Endothelial cell of umbilical vein (primary cell): ENCODE results near the gene GAST. TPM values are rescaled to one million over a fixed set of nuclear protein-coding genes. Genes with fewer than 3 reads are reported as not detected.

ENCODE experiments used
- BruUV-seq: library from RNA; stranded (reverse); fragments of 400-500 nt; replicated peaks from 2 replicates; lab custom pipeline; 2021; lab: Mats Ljungman, UMichigan
- CTCF ChIA-PET: fragments of 300-600, 350-600 bp; sonication (Branson Sonifier 250); formaldehyde crosslinking; loops from one replicate; lab custom pipeline; 2021; ENCODE audit warnings: antibody characterized with exemption, inconsistent platforms; lab: Charles Lee
- POLR2A ChIA-PET: fragments of 300-600, 350-600 bp; sonication (Branson Sonifier 250); formaldehyde crosslinking; loops from one replicate; lab custom pipeline; 2021; ENCODE audit warnings: antibody characterized with exemption, inconsistent platforms; lab: Charles Lee
- DNase-seq: peaks from one replicate; pipeline ENCODE4 v3.0.0-alpha.2; 2011; ENCODE audit warnings: low read depth, low spot score
- FAIRE-seq: peaks from 2 replicates; lab custom pipeline; 2011; peaks lifted over from hg19 to GRCh38; lab: Jason Lieb, UNC
- H2AFZ ChIP-seq: 2 replicates; pipeline ENCODE4 v1.6.0; 2012; ENCODE audit warnings: low read depth, low read length, control low read depth, inconsistent platforms
- H3K27ac ChIP-seq: 2 replicates; pipeline ENCODE4 v1.5.1; 2011; ENCODE audit warnings: low read depth, mild to moderate bottlenecking, control low read depth, low read length, moderate library complexity; ENCODE audit not compliant: insufficient read depth
- H3K27me3 ChIP-seq, 2 experiments: 2 replicates each; pipeline versions ENCODE4 v1.6.0 to v1.6.1; 2011; ENCODE audit warnings: low read length in 2 of 2, mixed read lengths in 1 of 2; ENCODE audit not compliant: control insufficient read depth in 2 of 2, insufficient read depth in 2 of 2
- H3K36me3 ChIP-seq, 2 experiments: 2 replicates in 1 of 2; 3 replicates in 1 of 2; pipeline ENCODE4 v1.5.1; 2011; ENCODE audit warnings: low read length in 2 of 2, mild to moderate bottlenecking in 1 of 2, moderate library complexity in 1 of 2; ENCODE audit not compliant: control insufficient read depth in 2 of 2, insufficient read depth in 2 of 2; ENCODE audit errors: extremely low read depth in 1 of 2
- H3K4me1 ChIP-seq: 3 replicates; pipeline ENCODE4 v1.5.1; 2011; ENCODE audit warnings: mild to moderate bottlenecking, low read length; ENCODE audit not compliant: control insufficient read depth, insufficient read depth; ENCODE audit errors: extremely low read depth
- H3K4me2 ChIP-seq: 2 replicates; pipeline ENCODE4 v1.6.1; 2011; ENCODE audit warnings: low read length, control low read depth, mixed read lengths; ENCODE audit not compliant: insufficient read depth
- H3K4me3 ChIP-seq, 3 experiments: fragments of 200-600 bp in 1 of 3; sonication (generic), shearing (Covaris generic) in 1 of 3; replicated peaks in 1 of 3; 2 replicates each; pipeline ENCODE4 v1.5.1; 2011 to 2016; ENCODE audit warnings: control low read depth in 3 of 3, low read length in 3 of 3, mild to moderate bottlenecking in 2 of 3, inconsistent platforms in 1 of 3, low read depth in 1 of 3, moderate library complexity in 1 of 3; ENCODE audit not compliant: insufficient read depth in 1 of 3
- H3K79me2 ChIP-seq: 2 replicates; pipeline ENCODE4 v1.6.0; 2012; ENCODE audit warnings: low read length, inconsistent platforms; ENCODE audit not compliant: control insufficient read depth, insufficient read depth
- H3K9ac ChIP-seq: replicated peaks from 2 replicates; pipeline ENCODE3; 2011; ENCODE audit warnings: low read length, control low read depth; ENCODE audit not compliant: insufficient read depth; ENCODE audit errors: extremely low read depth
- H3K9me1 ChIP-seq: replicated peaks from 3 replicates; pipeline ENCODE4 v1.6.0; 2011; ENCODE audit warnings: mild to moderate bottlenecking, low read length; ENCODE audit not compliant: control insufficient read depth, insufficient read depth; ENCODE audit errors: extremely low read depth
- H3K9me3 ChIP-seq: replicated peaks from 2 replicates; pipeline ENCODE4 v1.5.1; 2012; ENCODE audit warnings: low read length, inconsistent platforms; ENCODE audit not compliant: control insufficient read depth, insufficient read depth
- H4K20me1 ChIP-seq: replicated peaks from 2 replicates; pipeline ENCODE3; 2011; ENCODE audit warnings: mild to moderate bottlenecking, low read length; ENCODE audit not compliant: control insufficient read depth, insufficient read depth; ENCODE audit errors: extremely low read depth
- EZH2 ChIP-seq: IDR thresholded peaks from 2 replicates; pipeline ENCODE4 v1.6.1; 2012; ENCODE audit warnings: borderline replicate concordance, low read depth, mild to moderate bottlenecking, moderate library complexity, low read length, inconsistent platforms; ENCODE audit not compliant: severe bottlenecking
- FOS ChIP-seq: IDR thresholded peaks from 2 replicates; pipeline ENCODE4 v1.6.1; 2011; ENCODE audit warnings: mild to moderate bottlenecking, low read length, moderate library complexity, borderline replicate concordance; ENCODE audit not compliant: insufficient read depth
- GATA2 ChIP-seq: IDR thresholded peaks from 2 replicates; pipeline ENCODE4 v1.7.0; 2011; ENCODE audit warnings: low read depth, mild to moderate bottlenecking, moderate library complexity, mixed read lengths, low read length; ENCODE audit not compliant: insufficient read length, insufficient read depth
- JUN ChIP-seq: IDR thresholded peaks from 2 replicates; pipeline ENCODE4 v1.6.1; 2011; ENCODE audit warnings: borderline replicate concordance, low read depth; ENCODE audit not compliant: insufficient read length, insufficient read depth
- MAX ChIP-seq: IDR thresholded peaks from 2 replicates; pipeline ENCODE4 v1.6.1; 2011; ENCODE audit not compliant: insufficient read depth, insufficient read length
- MYC ChIP-seq: IDR thresholded peaks from one replicate; pipeline ENCODE4 v1.6.1; 2011; ENCODE audit warnings: mild to moderate bottlenecking, low read depth, low read length
- POLR2A ChIP-seq: IDR thresholded peaks from 2 replicates; pipeline ENCODE4 v1.6.1; 2012; ENCODE audit warnings: low read depth, mild to moderate bottlenecking, control low read depth, low read length
- POLR2AphosphoS5 ChIP-seq: IDR thresholded peaks from 2 replicates; pipeline ENCODE4 v1.6.1; 2012; ENCODE audit warnings: low read depth, mild to moderate bottlenecking, control low read depth, low read length, moderate library complexity; ENCODE audit not compliant: insufficient read depth
- dilution Hi-C: fragments of 300-500 bp; cut with MboI; formaldehyde crosslinking; loops from one replicate; pipeline ENCODE4 v1.15.0; 2019; ENCODE audit warnings: low sequenced_read_pairs; ENCODE audit not compliant: extremely low pct_ligation_motif_present
- intact Hi-C: fragments of 100-400 bp; cut with micrococcal nuclease; formaldehyde crosslinking; loops from one replicate; pipeline ENCODE4 v1.10.0; 2022
- polyA plus RNA-seq, 4 experiments: library from polyadenylated mRNA; depleted of rRNA in 3 of 4; stranded (reverse) in 3 of 4; unstranded in 1 of 4; fragments of >200 nt; gene quantifications; 2 replicates each; pipeline versions ENCODE4 v1.2.1 to v1.2.3, GENCODE V29; 2011 to 2012; ENCODE audit warnings: missing spikeins in 1 of 4
- total RNA-seq: library from RNA; stranded (reverse); gene quantifications from 2 replicates; pipeline ENCODE4 v1.2.3, GENCODE V29; 2021
- TF ChIP-seq, protein P1 (sequence below), 2 donors: IDR thresholded peaks; 1 replicate in 1 of 2; 2 replicates in 1 of 2; pipeline ENCODE4 v1.5.1; 2011; ENCODE audit warnings: low read length in 2 of 2, mild to moderate bottlenecking in 2 of 2, moderate library complexity in 2 of 2, control low read depth in 1 of 2, inconsistent platforms in 1 of 2, low read depth in 1 of 2; ENCODE audit not compliant: insufficient read depth in 1 of 2; ENCODE audit errors: extremely low read depth in 1 of 2

The GAST gene
- total and polyA plus RNA-seq, 2 donors (not counting 3 experiments of a cell fraction or from before 2014, with no cell fraction given) = not detected

DNA sequence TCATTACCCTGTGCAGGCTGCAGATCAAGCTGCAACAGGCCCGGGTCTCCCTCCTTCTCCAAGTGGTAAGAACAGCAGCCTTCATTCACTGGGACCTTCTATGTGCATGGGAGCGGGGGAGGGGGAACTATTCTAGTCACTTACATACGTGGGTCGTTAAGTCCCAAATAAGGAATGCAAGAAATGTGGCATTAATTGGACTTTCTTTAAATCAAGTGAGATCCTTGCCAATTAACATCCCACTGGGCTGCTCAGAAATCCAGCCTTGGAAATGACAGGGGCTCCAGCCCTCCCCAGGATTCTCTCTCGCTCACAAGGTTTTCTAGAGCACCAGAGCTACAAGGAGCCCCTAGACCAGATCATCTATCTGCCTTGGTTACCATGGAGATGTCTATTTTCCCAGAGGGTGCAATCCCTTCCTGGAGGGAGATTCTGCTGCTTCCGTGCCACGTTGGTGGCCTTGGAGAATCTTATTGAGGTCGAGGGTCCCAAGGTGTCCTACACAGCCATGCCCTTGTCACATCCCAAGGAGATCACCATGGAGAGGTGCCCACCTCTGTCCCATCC lies 28.6 kb upstream of the GAST start:
- intact Hi-C loops = no loop called here
- Histone ChIP-seq H3K79me2 (no peaks in the 10 kb centered on the region), H3K4me3 (no peak overlapping the region), H4K20me1 (no peaks in the 10 kb centered on the region), H2AFZ (no peak overlapping the region), H3K36me3 (no peaks in the 10 kb centered on the region), H3K27me3 (peaks cover 0 to 3% of the 10 kb centered on the region in 2 experiments), H3K9ac (no peak overlapping the region), H3K9me1 (no peaks in the 10 kb centered on the region), H3K4me1 (peaks cover 16% of the 10 kb centered on the region), H3K27ac (no peak overlapping the region), H3K4me2 (no peak overlapping the region), H3K9me3 (no peaks in the 10 kb centered on the region)
- DNase-seq (no peak), FAIRE-seq (no peak)
- TF ChIP-seq MAX (no peak), FOS (no peak), JUN (no peak), GATA2 (no peak), POLR2A (no peak), MYC (no peak), EZH2 (no peak), POLR2AphosphoS5 (no peak)
- TF ChIP-seq, protein P1, sequence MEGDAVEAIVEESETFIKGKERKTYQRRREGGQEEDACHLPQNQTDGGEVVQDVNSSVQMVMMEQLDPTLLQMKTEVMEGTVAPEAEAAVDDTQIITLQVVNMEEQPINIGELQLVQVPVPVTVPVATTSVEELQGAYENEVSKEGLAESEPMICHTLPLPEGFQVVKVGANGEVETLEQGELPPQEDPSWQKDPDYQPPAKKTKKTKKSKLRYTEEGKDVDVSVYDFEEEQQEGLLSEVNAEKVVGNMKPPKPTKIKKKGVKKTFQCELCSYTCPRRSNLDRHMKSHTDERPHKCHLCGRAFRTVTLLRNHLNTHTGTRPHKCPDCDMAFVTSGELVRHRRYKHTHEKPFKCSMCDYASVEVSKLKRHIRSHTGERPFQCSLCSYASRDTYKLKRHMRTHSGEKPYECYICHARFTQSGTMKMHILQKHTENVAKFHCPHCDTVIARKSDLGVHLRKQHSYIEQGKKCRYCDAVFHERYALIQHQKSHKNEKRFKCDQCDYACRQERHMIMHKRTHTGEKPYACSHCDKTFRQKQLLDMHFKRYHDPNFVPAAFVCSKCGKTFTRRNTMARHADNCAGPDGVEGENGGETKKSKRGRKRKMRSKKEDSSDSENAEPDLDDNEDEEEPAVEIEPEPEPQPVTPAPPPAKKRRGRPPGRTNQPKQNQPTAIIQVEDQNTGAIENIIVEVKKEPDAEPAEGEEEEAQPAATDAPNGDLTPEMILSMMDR (IDR thresholded peaks at IDR 0.05; ENCODE audit: extremely low read depth in 1 of 2, insufficient read depth in 1 of 2, low read depth in 1 of 2, low read length in 2 of 2) = no peak
- CTCF ChIA-PET = no interaction called here
- BruUV-seq = no TSS peak
- dilution Hi-C loops = no loop called here
- POLR2A ChIA-PET = no interaction called here
